ENCODE data around the gene CHPF2.

Gene CHPF2

DNA sequence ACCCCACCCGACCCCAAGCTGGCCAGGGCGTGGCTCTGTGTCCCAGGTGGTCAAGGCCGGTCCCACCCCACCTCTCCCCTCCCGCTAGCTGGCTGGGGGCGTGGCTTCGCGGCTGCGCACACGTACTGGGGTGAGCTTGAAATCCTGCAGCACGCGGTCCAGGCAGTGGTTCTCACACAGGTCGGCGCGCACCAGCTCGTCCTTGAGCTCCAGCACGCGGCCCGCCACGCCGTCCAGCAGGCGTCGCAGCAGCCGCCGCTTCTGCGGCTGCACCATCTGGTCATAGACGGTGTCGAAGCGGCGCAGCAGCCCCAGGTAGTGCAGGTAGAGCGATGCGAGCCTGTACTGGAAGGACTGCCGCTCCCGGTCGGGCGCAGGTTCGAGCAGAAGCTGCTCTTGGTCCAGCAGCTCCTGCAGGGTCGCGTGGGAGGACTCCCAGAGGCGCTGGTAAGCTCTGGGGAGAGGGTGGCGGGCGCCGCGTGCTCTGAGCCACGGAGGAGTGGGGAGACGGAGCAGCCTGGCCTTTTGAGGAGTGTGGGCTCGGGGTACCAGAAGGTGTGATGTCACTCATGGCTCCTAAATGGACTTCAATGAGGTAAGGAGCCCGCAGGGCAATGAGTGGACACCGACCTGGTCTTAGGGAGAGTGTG lies 27.8 kb upstream of the CHPF2 start:
- DNase-seq (ENCODE audit: extremely low read depth in 1 of 2, low read depth in 1 of 2), result no peak

GRCh38 chr7:151205730-151206129 lies 26.6 kb upstream of the CHPF2 start:
- DNase-seq (ENCODE audit: extremely low read depth in 1 of 2, low read depth in 1 of 2), result no peak

DNA sequence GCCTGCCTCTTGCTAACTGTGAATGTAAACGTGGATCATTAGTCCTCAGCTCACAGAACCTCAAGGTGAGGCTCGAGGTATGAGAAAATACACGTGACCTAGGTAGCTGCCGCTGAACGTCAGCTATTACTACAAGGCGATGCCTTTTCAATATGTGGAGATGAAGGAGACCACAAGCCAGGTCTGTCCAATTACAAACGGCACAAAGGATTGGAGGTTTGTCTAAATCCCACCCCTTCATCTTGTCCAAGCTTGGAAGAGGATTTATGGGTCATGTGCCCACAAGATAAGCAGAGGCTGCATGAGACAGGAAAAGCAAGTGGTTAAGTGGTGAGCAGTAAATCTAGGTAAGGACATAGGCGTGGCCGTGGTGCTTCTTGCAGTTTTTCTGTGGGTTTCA lies 25.4 kb upstream of the CHPF2 start:
- DNase-seq (ENCODE audit: extremely low read depth in 1 of 2, low read depth in 1 of 2), result no peak

- no peak for DNase-seq (ENCODE audit: extremely low read depth in 1 of 2, low read depth in 1 of 2)
Observed at GRCh38 chr7:151207315-151207714, 25.0 kb upstream of the CHPF2 start.

GRCh38 chr7:151207804-151208203 lies 24.5 kb upstream of the CHPF2 start:
- no peak for DNase-seq (ENCODE audit: extremely low read depth in 1 of 2, low read depth in 1 of 2)

DNA sequence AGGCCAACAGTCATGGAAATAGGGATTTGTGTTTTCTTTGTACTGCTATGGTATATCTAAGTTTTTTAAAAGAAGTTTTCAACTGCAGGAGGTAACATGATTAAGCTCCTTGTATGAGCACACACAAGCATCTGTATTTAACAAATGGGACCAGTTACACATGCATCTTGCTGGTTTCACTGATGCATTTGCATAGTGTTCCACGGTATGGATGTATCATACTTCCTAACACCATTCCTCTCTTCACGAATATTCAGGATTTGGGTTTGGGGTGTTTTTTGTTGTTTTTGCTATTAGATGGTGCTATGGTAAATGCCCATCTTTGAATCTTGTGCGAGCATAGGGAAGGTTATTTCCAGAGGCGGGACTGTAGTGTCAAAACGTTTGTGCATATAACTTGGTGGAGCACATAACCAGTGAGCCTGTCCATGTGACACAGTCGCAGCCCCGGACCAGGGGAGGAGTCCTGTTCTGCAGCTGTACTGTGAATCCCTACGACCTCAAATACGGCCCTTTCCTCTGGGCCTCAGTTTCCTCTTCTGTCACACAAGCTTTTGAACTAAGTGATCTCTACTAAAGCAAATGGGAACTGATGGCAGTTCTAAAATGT lies 23.9 kb upstream of the CHPF2 start:
- DNase-seq (ENCODE audit: extremely low read depth in 1 of 2, low read depth in 1 of 2), result no peak

DNA sequence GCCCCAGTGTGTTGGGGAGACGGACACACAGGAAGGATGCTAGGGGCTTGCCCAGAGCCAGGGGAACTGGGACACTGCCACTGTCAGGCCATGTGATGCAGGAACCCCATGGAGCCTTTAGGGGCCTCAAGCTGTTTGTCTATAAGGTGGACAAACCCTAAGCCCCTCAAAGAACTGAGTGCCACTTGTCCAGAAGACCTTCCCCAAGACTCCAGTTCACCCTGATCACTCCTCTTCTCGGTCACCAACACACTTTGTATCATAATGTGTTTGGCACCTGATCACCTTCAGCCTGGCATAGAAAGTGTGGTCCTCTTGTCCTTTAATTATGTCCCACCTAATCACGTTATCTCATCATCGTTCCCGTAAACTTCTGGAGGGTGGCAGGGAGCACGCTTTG lies 22.7 kb upstream of the CHPF2 start:
- DNase-seq (ENCODE audit: extremely low read depth in 1 of 2, low read depth in 1 of 2), result no peak

- no peak for DNase-seq (ENCODE audit: extremely low read depth in 1 of 2, low read depth in 1 of 2)
Observed at GRCh38 chr7:151210087-151210854, 22.0 kb upstream of the CHPF2 start, which contains the start of gene H2BK1. TSS of gene H2BK1 (minus strand) at chr7:151210488. CDS start at chr7:151210318, 170 bp downstream.

- DNase-seq (ENCODE audit: extremely low read depth in 1 of 2, low read depth in 1 of 2), result no peak
Observed at GRCh38 chr7:151211155-151211772, 21.0 kb upstream of the CHPF2 start.

GRCh38 chr7:151212626-151213025 lies 19.7 kb upstream of the CHPF2 start:
- DNase-seq (ENCODE audit: extremely low read depth in 1 of 2, low read depth in 1 of 2), result no peak

GRCh38 chr7:151213826-151214225 lies 18.5 kb upstream of the CHPF2 start:
- DNase-seq (ENCODE audit: extremely low read depth in 1 of 2, low read depth in 1 of 2), result no peak

DNA sequence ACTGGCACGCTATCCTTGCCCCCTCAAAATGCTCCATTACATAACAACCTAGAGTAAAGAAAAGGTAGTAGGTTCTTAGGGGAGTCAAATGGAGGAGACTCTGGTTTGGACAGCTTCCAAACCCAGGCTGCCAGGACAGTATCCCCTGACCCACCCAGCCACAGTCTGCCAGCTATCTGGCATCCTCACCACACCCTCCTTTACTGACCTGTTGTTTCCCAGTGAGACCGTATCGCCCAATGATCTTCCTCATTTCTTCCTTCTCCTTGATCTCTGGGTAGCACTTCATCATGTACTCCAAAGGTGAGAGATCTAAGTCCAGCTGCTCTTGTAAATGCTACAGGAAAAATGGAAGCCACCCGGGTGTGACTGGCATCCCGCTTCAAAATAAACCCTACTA lies 16.9 kb upstream of the CHPF2 start:
- no peak for DNase-seq (ENCODE audit: extremely low read depth in 1 of 2, low read depth in 1 of 2)

DNA sequence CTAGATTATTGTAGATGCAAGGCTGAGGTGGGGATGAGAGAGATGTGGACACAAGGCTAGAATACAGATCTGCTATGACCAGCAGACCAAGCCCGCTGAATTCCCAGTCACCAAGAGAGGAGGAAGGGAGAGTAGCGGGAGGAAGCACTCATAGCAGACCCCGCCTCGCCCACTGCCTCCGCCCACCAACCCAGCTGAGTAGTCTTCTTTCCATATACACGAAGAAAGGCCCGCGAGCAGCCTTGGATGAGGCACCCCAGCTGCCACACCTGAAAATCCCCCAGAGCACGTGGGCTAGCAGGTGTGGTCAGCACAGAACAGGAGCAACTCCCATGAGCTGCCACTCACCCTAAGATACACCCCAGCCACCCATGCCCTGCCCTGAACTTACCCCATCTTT lies 14.1 kb upstream of the CHPF2 start:
- DNase-seq (ENCODE audit: extremely low read depth in 1 of 2, low read depth in 1 of 2), result no peak

DNA sequence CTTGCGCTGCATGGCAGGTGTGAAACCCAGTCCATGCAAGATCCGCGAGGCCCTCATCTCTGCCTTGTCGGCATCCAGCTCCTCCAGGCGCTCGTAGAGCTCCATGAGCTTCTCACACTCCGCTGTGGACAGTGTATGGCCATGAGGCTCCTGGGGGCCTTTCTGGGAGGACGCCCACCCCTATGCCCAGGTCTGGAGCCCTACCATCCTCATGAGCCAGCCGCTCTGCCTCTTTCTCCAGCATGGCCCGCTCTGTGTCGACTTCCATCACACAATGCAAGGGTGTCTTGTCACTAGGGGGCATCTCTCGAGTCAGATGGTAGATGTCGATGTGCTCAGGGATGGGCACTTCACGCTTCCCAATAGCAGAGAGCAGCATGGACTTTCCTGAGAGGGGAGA lies 8.6 kb upstream of the CHPF2 start:
- DNase-seq (ENCODE audit: extremely low read depth in 1 of 2, low read depth in 1 of 2), result no peak

- DNase-seq (ENCODE audit: extremely low read depth in 1 of 2, low read depth in 1 of 2), result no peak
Observed at GRCh38 chr7:151225948-151226510, 6.3 kb upstream of the CHPF2 start.

DNA sequence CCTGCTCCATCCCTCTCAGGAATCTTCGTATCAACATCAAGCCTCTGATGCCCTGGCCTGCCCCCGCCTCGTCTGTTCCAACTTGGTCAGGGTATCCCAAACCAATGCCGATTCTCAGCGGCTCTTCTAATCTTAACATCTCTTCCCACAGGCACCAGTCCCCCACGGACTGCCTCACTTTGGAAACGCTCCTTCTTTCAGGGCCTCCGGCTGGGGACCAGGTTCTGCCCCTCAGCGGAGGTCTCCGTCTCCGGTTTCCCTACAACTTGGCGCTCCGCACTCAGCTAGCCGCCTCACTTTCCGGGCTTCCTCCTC lies 5.8 kb upstream of the CHPF2 start:
- no peak for DNase-seq (ENCODE audit: extremely low read depth in 1 of 2, low read depth in 1 of 2)

- DNase-seq (ENCODE audit: extremely low read depth in 1 of 2, low read depth in 1 of 2), result peak; percentile 97 to 98
Observed at GRCh38 chr7:151226875-151227782, 5.2 kb upstream of the CHPF2 start, which contains the start of gene ABCF2. TSS of gene ABCF2 (minus strand) at chr7:151227205. CDS start at chr7:151226458, 747 bp downstream.

GRCh38 chr7:151228024-151228866 lies 4.0 kb upstream of the CHPF2 start:
- no peak for DNase-seq (ENCODE audit: extremely low read depth in 1 of 2, low read depth in 1 of 2)

- no peak for DNase-seq (ENCODE audit: extremely low read depth in 1 of 2, low read depth in 1 of 2)
Observed at GRCh38 chr7:151229249-151229648, 3.0 kb upstream of the CHPF2 start.
